Stimulated activated CD8-positive, alpha-beta memory T cell treated with anti-CD3 and anti-CD28 coated beads, Interleukin-7, amount 100 ng/mL, for 1 hour (primary cell): ENCODE data around the gene CCDC106.

Experiments
- DNase-seq, 2 donors: peaks; one replicate each; pipeline ENCODE4 v3.0.0-alpha.2; 2020; ENCODE audit warnings: low read depth in 2 of 2

CCDC106 gene

GRCh38 chr19:55683449-55684261 is 35.6 kb downstream of the CCDC106 start:
- no peak for DNase-seq

- DNase-seq: no peak
Measured at GRCh38 chr19:55684946-55685681, 37.1 kb downstream of the CCDC106 start.

DNA sequence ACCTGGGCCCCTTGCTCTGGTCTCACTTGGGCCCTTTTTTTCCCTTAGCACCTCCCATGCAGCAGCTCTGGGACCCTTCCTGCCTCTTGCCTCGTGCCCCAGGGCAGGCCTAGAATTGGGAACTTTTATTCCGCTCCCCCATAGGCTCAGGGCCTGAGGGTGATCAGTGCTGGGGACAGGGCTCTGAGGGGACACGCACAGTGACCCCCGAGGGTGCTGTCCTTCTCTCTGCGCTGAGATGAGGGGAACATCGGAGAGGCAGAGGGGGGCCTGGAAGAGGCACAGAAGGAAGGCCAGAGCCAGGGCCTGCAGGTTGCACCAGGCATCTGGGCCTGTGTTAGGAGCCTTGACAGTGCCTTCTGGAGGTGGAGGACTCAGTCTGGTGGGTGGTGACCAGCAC is 37.8 kb downstream of the CCDC106 start:
- no peak for DNase-seq

DNA sequence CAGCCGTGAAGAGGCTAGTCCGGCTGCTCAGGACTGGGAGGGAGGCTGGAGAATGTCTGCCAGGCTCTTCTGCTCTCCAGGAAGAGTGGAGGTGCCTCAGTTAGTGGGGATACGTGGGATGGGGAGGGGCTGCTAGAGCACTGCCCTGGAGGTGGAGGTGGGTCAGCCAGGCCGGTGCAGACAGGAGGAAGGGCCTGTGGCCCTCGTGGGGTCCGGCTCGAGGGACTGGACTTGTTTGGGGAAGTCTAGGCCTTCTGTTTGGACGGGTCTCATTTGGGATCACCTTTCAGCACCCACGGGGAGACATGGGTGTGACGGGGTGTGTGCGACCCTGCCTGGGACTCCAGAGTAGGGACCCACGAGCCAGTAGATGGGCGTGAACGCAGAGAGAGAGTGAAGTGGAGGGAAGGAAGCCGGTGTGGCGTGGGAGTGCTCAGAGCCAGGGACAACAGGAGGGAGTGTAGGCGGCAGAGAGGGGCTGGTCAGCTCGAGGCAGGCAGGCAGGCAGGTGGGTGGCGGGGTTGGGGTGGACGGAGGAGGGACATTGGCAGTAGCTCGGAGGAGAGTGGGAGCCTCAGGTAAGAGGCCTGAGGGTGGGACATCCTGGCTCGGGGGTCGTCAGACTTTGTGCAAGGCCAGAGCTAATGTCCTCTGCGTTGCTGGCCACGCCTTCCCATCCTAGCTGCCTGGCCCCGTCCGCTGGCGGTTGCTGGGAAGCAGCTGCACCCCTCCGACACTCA is 38.5 kb downstream of the CCDC106 start:
- no peak for DNase-seq

DNA sequence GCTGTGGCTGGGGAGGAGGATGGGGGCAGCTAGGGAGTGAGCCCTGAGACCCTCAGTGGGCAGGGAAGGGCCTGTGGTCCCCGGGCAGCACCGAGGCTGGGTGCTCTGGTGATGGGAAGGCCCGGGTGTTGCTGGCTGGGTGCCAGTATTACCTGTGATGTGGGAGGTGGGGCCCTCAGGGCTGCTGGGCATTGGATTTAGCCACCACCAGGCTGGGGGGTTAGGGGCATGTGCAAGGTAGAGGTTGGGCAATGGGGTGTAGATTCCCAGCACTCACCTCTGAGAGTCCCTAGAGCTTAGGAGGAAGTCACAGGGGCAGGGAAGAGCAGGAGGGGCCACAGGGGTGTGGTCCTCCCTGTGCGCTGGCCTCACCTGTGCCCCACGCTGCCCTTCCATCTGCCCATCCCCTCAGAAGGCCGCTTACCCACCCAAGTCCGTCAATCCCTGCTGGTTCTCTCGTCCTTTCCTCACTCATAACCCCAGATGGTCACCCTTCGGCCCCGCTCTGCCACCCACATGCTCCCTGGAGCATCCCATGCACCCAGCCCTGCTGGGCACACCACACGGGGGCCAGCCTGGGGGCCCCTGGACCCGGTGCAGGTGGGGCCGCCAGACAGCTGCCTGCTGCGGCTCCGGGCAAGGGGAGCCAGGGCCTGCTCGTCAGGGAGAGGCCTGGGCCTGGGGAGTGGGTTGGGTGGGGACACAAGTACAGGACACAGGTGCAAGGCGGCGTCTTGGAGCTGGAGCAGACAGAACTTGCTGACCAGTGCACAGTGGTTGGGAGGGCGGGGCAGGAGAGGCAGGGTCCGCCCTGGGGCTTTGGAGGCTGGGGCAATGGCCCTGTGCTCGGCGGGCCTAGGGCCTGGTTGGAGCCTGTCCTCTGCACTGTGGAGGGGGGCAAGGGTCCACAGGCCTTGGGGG is 39.5 kb downstream of the CCDC106 start:
- DNase-seq: no peak

DNA sequence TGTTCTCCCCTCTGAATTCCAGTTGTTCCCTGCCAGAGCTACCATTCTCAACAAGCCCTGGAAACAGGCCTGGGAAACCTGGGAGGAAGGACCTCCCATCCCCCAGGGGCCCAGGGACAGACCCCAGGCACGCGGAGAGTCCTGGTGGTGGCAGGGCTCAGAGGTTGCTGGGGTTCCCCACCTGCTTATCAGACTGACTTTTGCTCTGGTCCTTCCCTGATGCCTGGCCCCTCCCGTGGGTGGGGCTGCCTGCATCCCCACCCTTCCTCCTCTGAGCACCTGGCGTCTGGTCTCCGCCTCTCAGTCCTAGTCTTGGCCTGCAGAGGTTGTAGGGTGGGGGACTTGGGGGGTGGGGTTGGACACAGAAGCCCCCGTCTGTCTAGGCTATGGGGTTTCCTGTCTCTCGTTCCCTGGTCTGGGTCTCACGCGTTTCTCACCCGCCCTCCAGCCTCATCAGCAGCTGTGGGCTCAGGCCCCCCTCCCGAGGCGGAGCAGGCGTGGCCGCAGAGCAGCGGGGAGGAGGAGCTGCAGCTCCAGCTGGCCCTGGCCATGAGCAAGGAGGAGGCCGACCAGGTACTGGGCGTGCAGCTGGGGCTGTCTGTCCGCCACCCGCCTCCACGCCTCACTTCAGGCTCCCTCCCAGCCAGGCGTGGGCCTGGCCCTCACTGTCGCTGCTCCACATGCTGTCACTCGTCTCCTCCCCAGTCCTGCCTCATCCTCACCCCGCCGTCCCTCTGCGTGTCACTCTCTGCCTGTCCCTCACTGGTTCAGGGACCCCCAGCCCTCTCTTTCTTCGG is 40.6 kb downstream of the CCDC106 start:
- no peak for DNase-seq

DNA sequence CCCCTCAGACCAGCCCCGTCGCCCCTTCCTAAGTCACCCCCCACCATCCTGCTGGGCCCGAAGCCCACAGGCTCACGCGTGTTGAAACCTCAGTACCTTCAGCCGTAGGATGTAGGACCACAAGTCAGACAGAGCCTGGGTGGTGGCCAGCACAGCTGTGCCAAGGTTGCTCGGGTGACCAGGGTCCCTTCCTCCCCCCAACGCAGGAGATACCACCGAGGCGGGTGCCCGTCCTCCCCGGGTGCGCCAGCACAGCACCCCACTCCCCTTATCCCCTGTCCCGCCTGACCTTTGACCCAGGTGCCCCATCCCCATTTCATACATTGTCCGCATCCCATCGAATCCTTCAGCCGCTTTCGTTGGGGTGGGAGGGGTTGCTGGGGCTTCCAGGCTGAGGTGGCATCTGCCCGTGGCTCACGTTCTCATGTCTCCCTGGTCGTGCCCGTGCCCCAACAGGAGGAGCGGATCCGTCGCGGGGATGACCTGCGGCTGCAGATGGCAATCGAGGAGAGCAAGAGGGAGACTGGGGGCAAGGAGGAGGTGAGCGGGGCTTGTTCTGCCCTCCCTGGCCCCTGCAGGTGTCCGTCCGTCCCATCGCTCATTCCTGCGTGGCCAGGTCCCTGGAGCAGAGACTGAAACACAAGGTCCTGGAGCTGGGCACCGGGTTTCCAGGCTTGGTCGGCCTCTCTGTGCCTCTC is 41.5 kb downstream of the CCDC106 start:
- no peak for DNase-seq

DNA sequence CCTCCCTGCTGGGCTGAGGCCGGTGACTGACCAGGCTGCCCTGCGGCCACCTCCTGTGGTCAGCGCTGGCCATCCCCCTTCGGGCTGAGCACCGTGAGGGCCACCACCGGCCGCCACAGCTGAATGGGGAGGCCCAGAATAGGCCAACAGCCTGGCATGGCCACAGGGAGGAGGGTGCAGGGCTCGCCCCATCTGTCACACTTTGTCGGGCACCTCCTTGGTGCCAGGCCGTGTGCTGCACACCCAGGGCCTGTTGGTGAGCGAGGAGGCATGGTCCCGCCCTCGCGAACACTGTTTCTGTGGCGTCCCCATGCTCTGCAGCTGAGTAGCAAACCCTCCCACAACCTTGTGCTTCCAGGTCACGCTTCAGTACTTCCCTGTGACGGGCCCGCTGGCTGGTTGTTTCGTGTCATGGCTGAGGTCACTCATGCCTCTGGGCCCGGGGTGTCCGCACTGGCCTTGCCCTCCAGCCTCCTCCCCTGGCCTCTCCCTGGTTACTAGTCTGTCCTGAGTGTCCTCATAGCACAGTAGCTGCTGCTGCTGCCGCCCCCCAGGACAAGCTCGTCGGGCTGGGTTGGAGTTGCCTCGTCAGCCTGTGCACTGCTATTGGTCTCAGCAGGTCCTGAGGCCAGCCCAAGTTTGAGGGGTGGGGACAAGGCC is 42.2 kb downstream of the CCDC106 start:
- no peak for DNase-seq

DNA sequence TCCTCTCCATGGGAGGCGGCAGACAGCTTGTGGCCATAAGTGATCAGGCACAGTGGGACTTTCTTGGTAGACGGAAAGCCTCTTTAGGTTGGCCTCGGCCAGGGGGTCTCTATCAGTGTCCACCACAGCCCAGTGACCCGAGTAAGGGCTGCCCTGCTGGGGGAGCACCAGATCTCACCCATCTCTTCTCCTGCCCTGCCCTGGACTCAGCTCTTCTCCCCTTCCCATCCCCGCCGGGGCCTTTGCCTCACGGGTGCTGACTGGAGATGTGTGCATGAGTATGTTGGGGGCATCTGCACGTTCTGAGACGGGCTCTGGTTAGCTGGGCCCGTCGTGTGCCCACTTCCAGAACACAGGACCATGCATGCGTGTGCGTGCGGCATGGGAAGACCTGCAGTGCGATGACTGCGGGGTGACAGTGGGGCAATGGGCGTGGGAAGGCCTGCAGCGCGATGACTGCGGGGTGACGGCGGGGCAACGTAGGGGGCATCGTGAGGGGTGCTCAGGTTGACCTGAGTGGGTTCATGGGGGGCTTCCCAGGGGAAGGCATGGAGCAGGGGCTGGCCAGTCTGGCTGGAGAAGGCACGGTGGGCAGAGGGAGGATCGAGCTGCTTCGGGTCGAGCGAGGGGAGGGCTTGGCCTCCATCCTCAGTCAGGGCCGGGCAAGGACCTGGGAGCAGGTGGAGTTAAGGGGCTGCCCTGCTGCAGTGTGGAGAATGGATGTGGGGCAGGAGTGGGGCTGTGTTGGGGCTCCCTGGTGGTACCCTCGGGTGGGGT is 42.9 kb downstream of the CCDC106 start:
- DNase-seq: no peak

GRCh38 chr19:55691561-55692481 is 43.8 kb downstream of the CCDC106 start:
- no peak for DNase-seq

DNA sequence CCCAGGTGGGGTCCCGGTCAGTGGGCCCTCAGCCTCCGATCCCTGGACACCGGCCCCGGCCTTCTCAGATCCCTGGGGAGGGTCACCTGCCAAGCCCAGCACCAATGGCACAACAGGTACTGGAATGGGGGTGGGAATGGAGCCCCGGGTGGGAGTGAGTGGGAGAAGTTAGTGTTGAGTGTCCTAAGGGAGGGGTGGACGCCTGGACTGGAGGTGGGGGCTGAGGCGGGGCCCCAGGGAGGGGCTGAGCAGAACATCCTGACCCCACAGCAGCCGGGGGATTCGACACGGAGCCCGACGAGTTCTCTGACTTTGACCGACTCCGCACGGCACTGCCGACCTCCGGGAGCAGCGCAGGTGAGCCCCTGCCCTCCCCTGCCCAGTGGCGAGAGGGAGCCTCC is 44.7 kb downstream of the CCDC106 start:
- no peak for DNase-seq

DNA sequence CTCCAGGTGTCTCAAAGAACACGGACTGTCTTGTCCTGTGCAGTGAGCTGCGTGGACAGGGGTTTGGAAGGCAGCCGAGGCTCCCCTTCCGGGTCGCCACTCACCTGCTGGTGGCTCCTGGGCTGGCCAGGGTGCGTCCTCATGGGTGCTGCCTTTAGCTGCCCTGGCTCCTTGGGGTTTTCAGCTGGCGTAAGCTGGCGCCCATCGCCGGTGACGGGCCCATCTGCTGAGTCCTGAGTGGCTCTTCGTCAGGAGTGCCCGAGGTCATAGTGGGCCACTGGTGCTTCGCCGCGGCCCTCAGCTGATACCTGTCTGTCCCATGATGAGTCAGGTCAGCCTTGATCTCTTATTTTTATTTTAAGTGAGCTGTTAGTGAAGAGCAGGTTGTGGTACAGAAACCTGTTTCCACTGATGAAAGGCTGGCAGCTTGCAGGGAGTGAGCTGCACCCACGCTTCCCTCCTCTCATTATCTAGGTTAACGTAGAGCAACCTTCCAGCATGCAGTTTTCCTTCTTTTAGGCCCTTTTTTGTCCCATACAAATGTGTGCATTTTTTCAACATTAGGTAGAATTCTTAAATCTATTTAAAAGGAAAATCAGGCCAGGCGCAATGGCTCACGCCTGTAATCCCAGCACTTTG is 45.4 kb downstream of the CCDC106 start:
- no peak for DNase-seq

DNA sequence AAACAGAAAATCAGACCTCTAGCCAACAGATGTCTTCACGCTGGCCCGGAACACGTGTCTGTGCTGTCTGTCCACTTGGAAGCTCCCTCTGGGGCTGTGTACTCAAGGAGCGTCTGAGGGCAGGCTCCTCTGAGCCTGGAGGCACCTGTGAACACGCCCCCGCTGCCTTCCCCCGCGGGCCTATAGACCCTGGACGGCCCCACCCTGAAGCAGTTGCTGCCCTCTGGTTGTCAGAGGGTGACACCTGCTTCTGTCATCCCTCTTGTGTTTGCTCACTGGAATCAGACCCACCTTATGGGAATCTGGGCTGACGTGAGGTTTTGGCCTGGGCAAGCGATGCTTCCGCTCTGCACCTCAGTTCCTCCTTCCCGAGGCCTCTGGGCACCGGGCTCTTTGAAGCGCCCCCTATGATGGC is 46.2 kb downstream of the CCDC106 start:
- no peak for DNase-seq

- no peak for DNase-seq
Measured at GRCh38 chr19:55694656-55695491, 46.9 kb downstream of the CCDC106 start.

DNA sequence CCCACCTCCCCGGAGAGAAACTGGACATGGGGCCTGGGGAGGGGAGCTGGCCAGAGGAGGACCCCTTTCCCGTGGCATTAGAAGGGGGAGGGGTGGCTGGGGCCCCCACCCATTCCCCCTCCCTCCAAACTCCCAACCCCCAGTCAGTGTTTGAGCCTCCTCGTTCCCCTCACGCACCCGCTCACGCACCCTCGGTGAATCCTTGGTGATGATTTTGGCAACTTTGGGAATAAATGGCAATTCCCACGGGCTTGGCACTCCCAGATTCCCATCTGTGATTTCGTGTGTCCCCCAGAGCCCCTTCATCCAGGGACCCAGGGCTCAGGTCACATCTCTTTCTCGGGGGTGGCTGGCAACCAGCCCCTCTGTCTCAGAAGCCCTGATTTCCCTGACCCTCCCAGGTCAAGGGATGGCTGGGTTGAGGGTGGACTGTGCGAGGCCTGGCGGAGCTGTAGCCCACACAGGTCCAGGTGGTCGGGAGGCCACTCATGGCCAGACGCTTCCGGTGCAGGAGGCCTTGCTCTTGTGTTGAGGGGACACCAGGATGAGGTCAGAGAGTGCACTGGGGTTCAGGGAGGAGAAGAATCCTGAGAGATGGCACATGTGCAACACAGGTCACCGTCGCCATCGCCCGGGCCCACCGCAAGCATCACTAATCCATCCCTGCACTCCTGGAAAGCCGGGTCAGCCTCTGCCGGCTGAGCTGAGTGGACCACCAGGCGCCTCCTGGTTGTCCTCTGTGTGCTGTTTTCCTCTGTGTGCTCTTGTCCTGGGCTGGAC is 47.7 kb downstream of the CCDC106 start:
- no peak for DNase-seq
